ENCODE measurements around the gene HERC6. TPM values are rescaled to one million over a fixed set of nuclear protein-coding genes. Genes with fewer than 3 reads are reported as not detected.
A peak's percentile ranks its signal among the peaks of the same experiment; 100 is the strongest.
"Not testable (repeated sequence)": the region's sequence is repeated elsewhere in the genome, so short reads cannot be mapped to it uniquely, and the experiment has no call there.

HERC6 gene
- total RNA-seq, 1 donor from 2014 or later: 7.8 TPM

DNA sequence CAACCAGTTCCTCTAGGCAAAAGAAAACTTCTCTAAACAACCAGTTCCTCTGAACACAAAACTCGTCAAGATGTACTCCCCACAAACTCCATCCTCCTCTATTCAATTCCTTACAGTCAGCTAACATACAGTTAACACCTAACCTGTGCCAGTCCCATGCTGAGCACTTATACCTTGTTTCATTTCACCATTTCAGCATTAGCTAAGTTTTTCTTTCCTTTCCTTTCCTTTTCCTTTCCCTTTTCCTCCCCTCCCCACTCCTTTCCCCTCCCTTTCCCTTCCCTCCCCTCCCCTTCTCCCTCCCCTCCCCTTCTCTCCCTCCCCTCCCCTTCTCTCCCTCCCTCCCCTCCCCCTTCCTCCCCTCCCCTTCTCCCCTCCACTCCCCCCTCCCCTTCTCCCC lies 13.1 kb downstream of the HERC6 start:
- no peak for DNase-seq

DNA sequence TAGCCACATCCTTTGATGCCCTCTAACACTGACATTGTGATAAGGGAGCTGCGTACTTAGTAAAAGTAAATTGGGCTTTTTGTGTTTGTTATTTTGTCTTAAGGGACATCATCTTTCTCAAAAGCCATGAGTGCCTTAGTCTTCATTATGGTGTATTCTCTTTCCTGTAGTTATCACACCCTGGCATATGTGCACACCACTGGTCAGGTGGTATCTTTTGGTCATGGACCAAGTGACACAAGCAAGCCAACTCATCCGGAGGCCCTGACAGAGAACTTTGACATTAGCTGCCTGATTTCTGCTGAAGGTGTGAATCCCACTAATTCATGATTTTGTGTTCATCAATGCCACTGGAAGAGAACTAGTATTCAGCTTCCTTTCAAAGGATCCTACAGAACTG lies 18.0 kb downstream of the HERC6 start:
- DNase-seq: no peak

DNA sequence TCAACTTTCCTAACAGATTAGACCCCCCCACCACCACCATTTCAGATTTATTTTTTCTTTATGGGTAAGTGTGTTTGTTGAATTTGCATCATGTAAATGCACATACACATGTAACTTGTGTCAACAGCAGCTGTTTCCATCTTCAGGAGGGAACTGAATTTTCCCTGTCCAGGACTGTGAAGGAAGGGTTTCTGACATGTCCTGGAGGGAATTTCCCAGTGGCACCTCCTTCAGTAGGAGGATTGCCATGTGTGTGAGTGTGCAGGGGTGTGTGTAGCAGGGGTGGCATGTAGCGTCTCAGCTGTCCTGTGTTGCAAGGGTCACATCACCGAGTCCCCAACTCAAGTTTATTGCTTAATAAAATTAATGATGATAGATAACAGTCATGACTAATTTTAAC lies 19.7 kb downstream of the HERC6 start:
- no peak for DNase-seq

DNA sequence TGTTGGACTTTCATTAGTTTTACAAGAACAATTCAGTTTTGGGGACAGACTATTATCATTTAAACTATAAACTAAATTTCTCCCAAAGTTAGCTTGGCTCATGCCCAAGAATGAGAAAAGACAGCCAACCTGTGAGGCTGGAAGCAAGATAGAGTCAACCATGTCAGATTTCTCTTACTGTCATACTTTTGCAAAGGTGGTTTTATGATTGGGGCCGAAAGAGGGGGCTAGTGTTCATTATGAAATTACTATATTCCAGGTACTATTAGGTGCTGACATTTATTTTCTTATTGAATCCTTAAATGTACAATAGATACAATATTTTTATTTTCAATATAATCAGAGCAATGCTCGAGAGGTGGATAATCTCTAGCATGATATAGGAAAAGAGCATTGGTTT lies 30.6 kb downstream of the HERC6 start:
- DNase-seq: no peak

DNA sequence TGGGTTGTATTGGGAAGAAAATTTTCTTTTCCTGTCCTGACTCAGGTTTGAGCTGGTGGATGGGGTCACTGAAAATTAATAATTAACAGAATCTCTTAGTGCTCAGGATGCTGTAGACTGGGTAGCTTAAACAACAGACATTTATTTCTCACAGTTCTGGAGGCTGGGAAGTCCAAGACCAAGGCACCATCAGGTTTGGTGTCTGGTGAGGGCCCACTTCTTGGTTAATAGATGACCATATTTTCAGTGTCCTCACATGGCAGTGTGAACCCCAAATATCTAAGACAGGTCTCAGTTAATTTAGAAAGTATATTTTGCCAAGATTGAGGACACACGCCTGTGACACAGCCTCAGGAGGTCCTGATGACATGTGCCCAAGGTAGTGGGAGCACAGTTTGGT lies 31.1 kb downstream of the HERC6 start:
- DNase-seq: no peak

DNA sequence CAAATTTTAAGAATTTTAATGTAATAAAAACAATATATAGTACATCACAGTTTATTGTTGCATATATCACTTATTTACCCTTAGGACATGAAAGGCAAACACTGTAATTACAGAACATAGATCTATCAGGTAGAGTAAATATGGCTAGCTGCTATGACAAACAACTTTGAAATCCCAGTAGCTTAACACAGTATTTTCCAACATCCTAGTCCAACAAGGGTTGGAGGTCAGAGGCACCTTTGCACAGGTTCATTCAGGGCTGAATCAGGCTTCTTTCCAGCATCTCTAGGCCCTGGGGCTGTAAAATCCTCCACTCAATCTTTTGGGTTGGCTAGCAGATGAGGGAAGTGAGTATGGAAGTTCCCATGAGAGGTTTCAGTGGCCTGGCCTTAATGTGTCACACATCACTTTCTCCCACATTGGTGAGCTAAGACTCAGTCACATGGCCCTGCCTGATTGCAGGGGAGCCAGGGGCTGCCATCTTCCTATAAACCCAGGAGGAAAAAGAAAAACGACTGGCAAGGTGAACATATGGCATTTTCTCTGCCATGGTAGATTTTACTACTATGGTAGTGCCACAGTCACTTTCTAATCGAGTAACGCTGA lies 32.9 kb downstream of the HERC6 start:
- no peak for DNase-seq

DNA sequence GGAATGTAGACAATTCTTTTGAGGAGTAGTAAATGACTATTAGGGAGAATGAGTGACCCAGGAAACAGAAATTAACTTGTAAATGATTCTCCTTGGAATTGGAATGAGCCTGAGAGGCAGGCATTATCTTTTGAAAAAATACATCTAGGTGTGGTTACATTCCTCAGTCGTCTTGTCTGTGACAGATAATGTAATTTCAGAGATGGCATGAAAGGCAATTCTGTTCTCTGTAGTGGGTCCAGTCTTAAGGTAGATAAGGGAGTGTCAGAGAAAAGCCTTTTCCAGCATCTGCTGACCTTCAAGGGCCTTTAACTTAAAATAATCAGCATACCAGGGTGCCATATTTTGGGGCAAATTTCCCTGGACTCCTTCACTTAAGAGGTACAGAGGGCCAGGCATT lies 35.1 kb downstream of the HERC6 start:
- DNase-seq: no peak

DNA sequence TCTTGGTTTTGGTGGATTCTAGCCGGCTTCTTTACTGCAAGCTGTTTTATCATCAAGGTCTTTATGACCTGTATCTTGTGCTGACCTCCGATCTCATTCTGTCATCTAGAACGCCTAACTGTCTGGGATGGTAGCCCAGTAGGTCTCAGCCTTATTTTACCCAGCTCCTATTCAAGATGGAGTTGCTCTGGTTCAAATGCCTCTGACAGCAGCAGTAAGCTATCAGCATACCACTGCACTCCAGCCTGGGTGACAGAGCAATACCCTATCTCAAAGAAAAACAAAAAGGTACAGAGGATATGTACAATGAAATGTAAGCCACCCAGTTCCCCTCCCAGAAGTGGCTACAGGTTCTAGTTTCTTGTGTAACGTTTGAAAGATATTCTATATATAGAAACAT lies 36.1 kb downstream of the HERC6 start:
- no peak for DNase-seq

DNA sequence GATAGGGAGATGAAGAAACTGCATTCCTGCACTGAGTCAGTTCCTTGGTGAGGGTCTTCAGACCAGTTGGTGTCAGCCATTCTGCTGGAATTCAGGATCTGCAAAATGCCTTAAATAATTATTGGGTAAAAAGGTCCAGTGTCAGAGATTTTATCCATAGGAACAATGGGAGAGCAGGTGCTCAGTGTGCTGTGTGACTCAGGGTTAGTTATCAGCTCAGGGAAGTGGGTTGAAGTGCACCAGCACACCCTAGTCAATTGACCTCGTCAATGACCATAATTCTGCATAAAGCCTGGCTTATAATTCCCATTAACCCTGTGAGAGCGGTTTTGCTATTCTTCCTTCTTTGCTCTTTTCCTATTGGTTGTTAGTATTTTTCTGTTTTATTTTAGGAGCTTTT lies 37.3 kb downstream of the HERC6 start:
- DNase-seq: no peak

DNA sequence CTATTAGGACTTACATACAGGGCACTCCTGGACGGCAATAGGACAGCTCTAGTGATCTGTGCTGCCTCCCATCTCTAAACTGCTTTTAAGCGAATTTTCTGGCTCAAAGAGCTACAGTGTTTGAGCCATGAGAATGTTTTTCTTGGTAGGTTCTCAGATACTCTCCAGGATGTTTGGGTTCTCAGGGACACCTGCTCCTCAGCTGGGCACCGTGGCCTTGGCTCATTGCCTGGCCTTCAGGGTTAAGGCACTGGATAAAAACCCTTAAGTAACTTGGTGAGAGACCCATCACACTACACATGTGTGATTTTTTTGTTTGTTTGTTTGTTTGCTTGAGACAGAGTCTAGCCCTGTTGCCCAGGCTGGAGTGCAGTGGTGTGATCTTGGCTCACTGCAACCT lies 39.8 kb downstream of the HERC6 start:
- DNase-seq: no peak

DNA sequence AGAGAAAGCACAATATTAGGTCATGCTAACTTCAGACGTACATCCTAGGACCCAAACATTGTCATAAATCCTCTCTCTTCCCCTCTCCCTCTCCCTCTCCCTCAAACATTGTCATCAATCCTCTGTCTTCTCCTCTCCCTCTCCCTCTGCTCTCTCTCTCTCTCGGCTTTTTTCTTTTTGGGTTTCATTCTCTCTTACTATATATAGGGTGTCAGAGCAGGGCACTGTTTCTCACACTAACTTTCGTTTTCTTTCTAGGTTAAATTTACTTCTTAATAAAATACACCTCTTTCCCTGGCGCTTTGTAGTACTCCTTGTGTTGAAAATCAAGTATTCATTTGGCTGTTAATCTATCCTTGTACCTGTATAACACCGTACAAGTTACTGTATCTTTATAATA lies 41.2 kb downstream of the HERC6 start:
- no peak for DNase-seq

DNA sequence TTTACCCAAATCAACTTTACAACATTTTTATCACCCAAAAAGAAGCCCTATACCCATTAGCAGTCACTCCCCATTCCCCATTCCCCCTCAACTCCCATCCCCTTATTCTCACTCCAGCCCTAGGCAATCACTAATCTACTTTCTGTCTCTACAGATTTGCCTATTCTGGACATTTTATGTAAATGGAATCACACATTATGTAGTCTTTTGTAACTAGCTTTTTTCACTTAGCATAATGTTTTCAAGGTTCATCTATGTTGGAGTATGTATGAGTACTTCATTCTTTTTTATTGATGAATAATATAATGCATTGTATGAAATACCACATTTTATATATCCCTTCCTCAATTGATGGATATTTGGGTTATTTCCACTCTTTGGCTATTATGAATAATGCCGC lies 42.2 kb downstream of the HERC6 start:
- no peak for DNase-seq

DNA sequence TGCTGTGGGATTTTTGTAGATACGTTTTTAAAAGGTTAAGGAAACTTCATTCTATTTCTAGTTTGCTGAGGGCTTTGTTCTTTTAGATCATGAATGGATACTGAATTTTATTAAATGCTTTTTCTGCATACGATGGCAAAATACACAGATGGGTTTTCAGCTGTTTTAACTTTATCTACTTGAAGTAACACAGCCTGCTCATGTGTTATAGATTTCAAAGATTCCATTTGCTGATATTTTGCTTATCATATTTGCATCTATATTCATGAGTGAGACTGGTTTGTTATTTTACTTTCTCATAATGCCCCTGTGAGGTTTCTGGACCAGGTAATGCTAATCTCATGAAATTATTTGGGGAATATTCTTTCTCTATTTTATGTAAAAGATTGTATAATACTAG lies 43.8 kb downstream of the HERC6 start:
- no peak for DNase-seq

DNA sequence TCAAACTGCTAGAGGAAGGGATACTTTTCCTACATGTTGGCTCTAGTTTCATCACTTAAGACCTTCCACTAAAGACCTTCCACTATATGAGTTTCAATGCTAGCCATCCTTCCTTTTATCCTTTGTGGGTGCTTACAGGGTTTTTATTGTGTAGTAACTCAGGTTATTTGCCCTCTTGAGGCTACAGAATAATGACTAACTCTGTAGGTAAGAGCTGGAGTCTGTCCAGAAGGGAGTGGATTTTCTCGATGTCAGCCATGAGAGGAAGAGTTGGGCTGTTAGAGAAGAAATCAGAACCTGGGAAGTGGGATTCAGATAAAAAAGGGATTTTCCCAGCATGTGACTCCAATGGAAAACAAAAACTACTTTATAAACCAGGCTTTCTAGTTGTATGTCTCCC lies 50.7 kb downstream of the HERC6 start:
- DNase-seq: no peak

DNA sequence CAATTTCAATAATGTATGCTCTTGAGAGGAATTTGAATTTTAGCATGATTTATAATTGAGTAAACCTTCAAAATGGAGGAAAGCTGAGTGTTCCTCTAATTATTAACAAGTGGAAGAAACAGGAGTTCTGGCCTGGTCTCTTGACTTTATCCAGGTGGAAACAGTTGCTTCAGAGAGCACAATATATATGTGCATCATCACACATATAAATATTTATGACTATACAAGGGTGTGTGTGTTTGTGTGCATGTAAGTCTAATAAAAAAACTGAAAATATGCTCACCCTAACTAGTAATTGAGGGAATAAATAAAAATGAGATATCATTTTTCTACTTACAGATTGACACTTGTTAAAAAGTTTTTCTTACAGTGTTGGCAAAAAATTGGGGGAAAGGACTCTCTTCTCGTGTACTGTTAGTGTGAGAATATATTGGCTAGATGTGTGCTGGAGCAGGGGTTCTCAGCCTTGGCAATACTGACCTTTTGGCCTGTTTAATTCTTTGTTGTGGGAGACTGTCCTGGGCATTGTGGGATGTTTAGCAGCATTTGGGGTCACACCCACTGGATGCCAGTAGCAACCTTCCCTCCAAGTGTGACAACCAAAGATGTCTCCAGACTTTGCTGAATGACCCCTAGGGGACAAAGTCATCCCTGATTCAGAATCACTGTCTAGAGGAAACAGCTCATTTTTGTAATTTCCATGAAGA lies 57.5 kb downstream of the HERC6 start:
- DNase-seq: no peak

DNA sequence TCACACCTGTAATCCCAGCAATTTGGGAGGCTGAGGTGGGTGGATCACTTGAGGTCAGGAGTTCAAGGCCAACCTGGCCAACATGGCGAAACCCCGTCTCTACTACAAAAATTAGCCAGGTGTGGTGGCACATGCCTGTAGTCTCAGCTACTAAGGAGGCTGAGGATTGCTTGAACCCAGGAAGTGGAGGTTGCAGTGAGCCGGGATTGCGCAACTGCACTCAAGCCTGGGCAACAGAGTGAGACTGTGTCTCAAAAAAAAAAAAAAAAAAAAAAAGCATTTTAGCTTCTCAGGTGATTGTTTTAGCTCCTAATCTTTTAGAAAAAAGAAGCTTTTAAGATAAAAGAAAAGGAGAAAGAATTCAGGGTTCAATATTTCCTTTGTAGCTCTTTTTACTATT lies 59.2 kb downstream of the HERC6 start:
- DNase-seq: not testable (repeated sequence)

DNA sequence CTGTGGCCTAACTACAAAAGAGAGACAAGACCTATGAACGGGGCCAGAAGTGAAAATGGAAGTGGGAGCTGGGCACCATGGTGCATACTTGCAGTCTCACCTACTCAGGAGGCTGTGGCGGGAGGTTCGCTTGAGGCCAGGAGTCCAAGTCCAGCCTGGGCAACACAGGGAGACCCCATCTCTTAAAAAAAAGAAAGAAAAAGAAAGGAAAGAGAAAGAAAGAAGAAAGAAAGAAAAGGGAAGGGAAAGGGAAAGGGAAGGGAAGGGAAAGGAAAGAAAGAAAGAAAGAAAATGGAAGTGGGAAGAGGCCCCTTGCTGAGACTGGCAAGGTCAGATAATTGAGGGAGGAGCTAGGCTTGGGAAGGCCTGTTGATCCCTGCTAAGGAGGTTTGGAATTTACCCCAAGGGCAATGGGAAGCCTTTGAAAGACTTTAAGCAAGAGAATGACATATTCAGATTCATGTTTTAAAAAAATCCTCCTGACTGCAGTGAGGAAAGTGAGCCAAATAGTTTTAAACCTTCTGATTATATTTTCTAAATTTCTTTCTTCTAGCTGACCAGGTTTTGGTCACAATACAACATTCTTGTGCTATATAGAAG lies 60.6 kb downstream of the HERC6 start:
- DNase-seq: no peak

DNA sequence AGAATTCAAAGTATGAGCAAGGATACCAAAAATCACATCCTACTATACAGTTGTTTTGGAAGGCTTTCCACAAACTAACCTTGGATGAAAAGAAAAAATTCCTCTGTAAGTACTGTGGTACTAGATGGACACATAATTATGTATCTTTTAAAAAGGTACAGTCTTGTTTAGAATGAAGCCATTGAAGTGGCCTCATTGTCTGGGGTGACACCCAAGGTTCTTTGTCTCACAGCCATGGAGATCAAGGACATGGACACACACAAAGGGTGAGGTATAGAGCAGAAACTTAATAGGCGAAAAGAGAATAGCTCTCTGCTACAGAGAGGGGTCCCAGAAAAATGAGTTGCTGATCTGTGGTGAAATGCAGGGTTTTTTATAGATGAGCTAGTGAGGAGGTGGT lies 61.5 kb downstream of the HERC6 start:
- DNase-seq: no peak

DNA sequence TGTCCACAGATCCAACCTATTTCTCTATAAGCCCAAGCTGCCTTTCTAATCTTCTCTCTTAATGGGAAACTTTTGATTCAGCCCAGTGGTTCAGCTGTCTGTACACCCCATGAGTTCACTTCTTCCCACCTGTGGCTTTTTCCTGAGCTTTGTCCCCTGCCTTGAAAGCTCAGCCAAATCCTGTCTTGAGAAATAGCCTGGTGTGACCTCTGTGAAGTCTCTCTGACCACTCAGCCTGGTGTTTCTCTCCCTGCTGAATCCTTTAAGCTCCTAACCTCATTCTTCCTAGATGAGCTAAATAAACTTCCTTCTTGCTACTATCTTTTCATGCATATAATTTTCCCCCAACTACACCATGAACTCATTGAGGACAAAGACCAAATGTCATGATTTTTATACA lies 63.0 kb downstream of the HERC6 start:
- no peak for DNase-seq

DNA sequence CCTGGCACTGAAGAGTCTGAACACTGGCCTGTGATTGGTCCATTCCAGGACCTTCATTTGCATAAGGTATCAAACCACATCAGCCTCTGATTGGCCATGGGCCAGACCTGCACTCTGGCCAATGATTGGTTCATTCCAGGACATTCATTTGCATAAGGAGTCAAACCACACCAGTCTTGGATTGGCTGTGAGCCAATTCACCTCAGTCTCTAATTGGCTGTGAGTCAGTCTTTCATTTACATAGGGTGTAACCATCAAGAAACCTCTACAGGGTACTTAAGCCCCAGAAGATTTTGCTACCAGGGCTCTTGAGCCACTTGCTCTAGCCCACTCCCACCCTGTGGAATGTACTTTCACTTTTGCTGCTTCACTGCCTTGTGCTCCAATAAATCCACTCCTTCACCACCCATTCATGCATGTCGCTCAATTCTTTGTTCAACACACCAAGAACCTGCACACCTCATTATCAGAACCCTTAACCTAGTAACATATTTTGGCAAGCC lies 64.1 kb downstream of the HERC6 start:
- no peak for DNase-seq

DNA sequence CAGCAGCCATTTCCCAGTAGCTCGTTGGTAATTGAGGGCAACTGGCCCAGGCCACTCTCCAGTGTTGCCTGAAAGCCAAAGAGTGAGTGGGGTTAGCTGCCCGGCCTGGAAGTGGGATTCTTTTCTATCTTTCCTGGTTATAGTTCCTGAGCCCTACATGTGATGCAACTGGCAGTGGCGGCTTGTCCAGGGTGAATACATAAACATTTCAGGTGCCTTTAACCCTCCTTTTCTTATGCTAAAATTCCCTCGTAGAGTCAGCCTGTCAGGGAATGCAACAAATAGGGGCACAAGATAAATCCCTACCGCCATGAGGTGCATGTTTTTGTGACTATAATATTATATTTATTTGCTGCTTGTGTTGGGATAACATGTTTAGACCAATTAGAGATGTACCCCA lies 64.8 kb downstream of the HERC6 start:
- no peak for DNase-seq

DNA sequence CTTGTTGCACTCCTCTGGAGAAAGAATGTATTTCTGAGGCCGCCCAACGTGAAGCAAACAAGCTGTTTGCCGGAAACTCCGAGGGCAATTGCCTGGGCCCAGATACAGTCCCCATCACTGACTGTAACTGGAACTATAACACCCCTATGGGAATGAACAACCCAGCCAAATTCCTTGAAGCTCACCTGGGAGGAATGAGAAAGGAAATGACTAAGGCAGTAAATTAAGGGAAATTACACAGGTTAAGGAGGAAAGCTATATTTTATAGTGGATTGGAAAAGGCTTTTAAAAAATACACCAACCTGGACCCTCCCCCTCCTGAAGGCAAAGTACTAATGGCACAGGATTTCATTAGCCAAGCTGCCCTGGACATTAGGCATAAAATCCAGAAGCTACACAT lies 66.6 kb downstream of the HERC6 start:
- DNase-seq: no peak

DNA sequence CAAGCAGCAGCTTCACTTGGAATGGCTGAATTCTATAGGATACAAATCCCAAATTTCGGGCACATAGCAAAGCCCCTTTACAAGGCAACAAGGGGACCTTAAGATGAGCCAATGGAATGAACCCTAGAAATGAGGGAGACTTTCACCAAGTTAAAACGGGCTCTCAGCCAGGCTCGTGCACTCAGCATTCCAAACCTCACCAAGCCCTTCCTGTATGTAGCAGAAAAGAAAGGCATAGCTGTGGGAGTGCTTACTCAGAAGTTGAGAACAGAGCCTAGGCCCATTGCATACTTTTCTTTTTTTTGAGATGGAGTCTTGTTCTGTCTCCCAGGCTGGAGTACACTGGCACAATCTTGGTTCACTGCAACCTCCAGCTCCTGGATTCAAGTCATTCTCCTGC lies 67.5 kb downstream of the HERC6 start:
- peak; percentile 25 for DNase-seq

DNA sequence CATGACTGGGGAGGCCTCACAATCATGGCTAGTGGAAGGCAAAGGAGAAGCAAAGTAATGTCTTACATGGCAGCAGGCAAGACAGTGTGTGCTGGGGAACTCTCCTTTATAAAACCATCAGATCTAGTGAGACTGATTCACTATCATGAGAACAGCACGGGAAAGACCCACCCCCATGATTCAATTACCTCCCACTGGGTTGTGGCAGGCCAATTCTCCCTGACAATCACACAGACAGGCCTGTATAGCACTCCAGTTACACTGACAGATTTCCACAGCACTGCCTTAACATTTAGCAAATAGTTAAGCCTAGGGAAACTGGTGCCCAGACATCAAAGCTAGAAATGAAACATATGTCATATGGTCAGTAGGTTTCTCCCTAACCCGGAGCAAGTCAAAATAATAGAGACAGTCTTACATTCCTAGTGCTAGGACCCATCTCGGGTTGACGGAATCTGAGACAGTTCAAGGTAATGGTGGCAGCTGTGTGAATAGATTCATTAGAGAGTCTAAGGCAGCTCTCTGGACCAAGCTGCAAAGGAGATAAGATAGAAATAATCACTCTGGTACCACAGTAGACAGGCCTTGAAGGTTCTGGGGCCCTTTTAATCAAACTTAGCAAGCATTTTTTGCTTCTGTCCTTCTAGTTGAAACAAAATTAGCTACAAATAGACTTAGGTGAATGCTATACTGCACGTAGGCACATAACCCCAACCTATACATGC lies 68.9 kb downstream of the HERC6 start:
- no peak for DNase-seq
